ENCODE measurements around the gene TNFAIP3. TPM values are rescaled to one million over a fixed set of nuclear protein-coding genes. Genes with fewer than 3 reads are reported as not detected.

TNFAIP3 gene
- total RNA-seq, 2 donors from 2014 or later = 9.6 to 12.5 TPM

DNA sequence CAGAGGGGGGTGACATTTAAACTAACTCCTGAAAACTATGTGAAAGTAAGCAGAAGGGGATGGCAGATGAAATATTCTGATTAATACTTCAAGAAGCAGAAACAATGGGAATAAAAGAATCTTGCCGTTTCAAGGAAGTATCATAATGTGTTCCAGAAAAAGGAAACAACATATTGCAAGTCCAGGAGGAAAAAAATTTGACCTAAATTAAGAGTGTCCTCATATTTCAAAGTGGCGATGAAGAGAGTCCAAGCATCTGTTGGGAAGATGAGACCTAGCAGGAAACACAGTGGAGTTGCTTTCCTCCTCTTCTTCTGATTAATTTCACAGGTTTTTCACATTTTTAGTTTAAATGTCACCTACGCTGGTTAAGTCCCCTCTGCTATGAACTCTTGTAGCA, 45.6 kb upstream of the TNFAIP3 start:
- 56 to 61% methylated on average over 3 of the region's 3 CpGs for WGBS, 2 donors
- DNase-seq (no peak), ATAC-seq (no peak)
- TF ChIP-seq POLR2A (IDR thresholded peaks at IDR 0.05) (no peak), CTCF (IDR thresholded peaks at IDR 0.05) (no peak)
- H3K27ac ChIP-seq = no peak overlapping the region
- H3K36me3 ChIP-seq (replicated peaks in 1 of 2; ENCODE audit: insufficient read depth in 1 of 2, low read depth in 2 of 2) = no peaks in the 10 kb centered on the region
- no peaks in the 10 kb centered on the region for H3K4me1 ChIP-seq
- no peaks in the 10 kb centered on the region for H3K27me3 ChIP-seq
- intact Hi-C loops (cut with DNase I) = no loop called here
- H3K9me3 ChIP-seq = no peaks in the 10 kb centered on the region
- H3K4me3 ChIP-seq = no peak overlapping the region

- no peak overlapping the region for H3K4me3 ChIP-seq
- H3K9me3 ChIP-seq = no peaks in the 10 kb centered on the region
- no peaks in the 10 kb centered on the region for H3K4me1 ChIP-seq
- intact Hi-C loops (cut with DNase I) = no loop called here
- DNase-seq = peak in 3 of 4 donors; percentile 16 to 54 (median 35)
- no peak overlapping the region for H3K27ac ChIP-seq
- no peak for ATAC-seq
- no peaks in the 10 kb centered on the region for H3K36me3 ChIP-seq (replicated peaks in 1 of 2; ENCODE audit: insufficient read depth in 1 of 2, low read depth in 2 of 2)
- WGBS, 2 donors = 40 to 53% methylated on average over 11 of the region's 11 CpGs
- no peaks in the 10 kb centered on the region for H3K27me3 ChIP-seq
- TF ChIP-seq CTCF (IDR thresholded peaks at IDR 0.05) (no peak), POLR2A (IDR thresholded peaks at IDR 0.05) (no peak)
These were observed 43.1 kb upstream of the TNFAIP3 start for GRCh38 chr6:137823826-137824555.

DNA sequence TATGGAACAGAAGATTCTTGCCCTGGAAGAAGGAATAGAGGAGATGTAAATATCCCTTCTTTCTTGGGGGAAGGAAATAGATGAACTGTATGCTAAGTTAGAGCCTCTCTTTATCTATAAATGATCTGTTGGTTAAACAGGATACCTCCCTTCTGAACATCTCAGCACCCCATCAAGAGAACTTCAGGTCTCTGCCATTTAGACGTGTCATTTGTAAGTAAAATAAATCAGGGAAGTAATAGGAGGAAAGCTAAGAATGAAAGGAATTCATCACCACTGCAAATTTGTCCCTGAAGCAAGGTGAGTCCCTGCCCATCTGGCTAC, 42.5 kb upstream of the TNFAIP3 start:
- ATAC-seq = no peak
- H3K27ac ChIP-seq = no peak overlapping the region
- no peak overlapping the region for H3K4me3 ChIP-seq
- no peak for TF ChIP-seq CTCF (IDR thresholded peaks at IDR 0.05)
- TF ChIP-seq POLR2A (IDR thresholded peaks at IDR 0.05) = no peak
- no peaks in the 10 kb centered on the region for H3K4me1 ChIP-seq
- intact Hi-C loops (cut with DNase I) = no loop called here
- 21 to 40% methylated on average over 1 of the region's 1 CpG for WGBS, 2 donors
- H3K27me3 ChIP-seq = no peaks in the 10 kb centered on the region
- no peaks in the 10 kb centered on the region for H3K36me3 ChIP-seq (replicated peaks in 1 of 2; ENCODE audit: insufficient read depth in 1 of 2, low read depth in 2 of 2)
- DNase-seq = no peak
- no peaks in the 10 kb centered on the region for H3K9me3 ChIP-seq

- Histone ChIP-seq H3K9me3 (no peaks in the 10 kb centered on the region), H3K36me3 (replicated peaks in 1 of 2; ENCODE audit: insufficient read depth in 1 of 2, low read depth in 2 of 2) (no peaks in the 10 kb centered on the region), H3K4me3 (no peak overlapping the region), H3K27me3 (no peaks in the 10 kb centered on the region), H3K27ac (no peak overlapping the region), H3K4me1 (no peaks in the 10 kb centered on the region)
- DNase-seq (no peak), ATAC-seq (no peak)
- WGBS, 2 donors = 59 to 64% methylated on average over 2 of the region's 2 CpGs
- TF ChIP-seq CTCF (IDR thresholded peaks at IDR 0.05) = no peak
- TF ChIP-seq POLR2A (IDR thresholded peaks at IDR 0.05) = no peak
- intact Hi-C loops (cut with DNase I) = no loop called here
These were observed 42.2 kb upstream of the TNFAIP3 start for GRCh38 chr6:137824896-137825295.

- Histone ChIP-seq H3K27ac (no peak overlapping the region), H3K27me3 (no peaks in the 10 kb centered on the region), H3K36me3 (replicated peaks in 1 of 2; ENCODE audit: insufficient read depth in 1 of 2, low read depth in 2 of 2) (no peaks in the 10 kb centered on the region), H3K9me3 (no peaks in the 10 kb centered on the region), H3K4me1 (no peaks in the 10 kb centered on the region), H3K4me3 (no peak overlapping the region)
- WGBS, 2 donors = 91% methylated on average over 5 of the region's 5 CpGs
- intact Hi-C loops (cut with DNase I) = no loop called here
- DNase-seq (no peak), ATAC-seq (no peak)
- TF ChIP-seq CTCF (IDR thresholded peaks at IDR 0.05) (no peak), POLR2A (IDR thresholded peaks at IDR 0.05) (no peak)
These were observed 39.6 kb upstream of the TNFAIP3 start for GRCh38 chr6:137827411-137827940.
